ENCODE data around the gene ZNF132.

ZNF132 gene

GRCh38 chr19:58386576-58387337 lies 53.2 kb downstream of the ZNF132 start, which contains the start of gene RPS5:
Gene RPS5 (plus strand): TSS chr19:58387269. CDS start chr19:58388138, 869 bp downstream.
- peak; percentile 93 for DNase-seq (ENCODE audit: low read depth)

- DNase-seq (ENCODE audit: low read depth) = no peak
Observed at GRCh38 chr19:58385891-58386575, 53.9 kb downstream of the ZNF132 start.

GRCh38 chr19:58385313-58385890 lies 54.6 kb downstream of the ZNF132 start:
- DNase-seq (ENCODE audit: low read depth) = no peak

- no peak for DNase-seq (ENCODE audit: low read depth)
Observed at GRCh38 chr19:58382997-58383603, 56.9 kb downstream of the ZNF132 start.

All from activated T-cell treated with anti-CD3 and anti-CD28 coated beads for 1 hour (primary cell).